ENCODE measurements around the gene YPEL5. TPM values are rescaled to one million over a fixed set of nuclear protein-coding genes. Genes with fewer than 3 reads are reported as not detected.

Gene YPEL5
- total RNA-seq, 1 experiment from 2014 or later = 50.3 TPM

Other genes with a start within 250 kb of the YPEL5 start
- gene ALK, start 225.4 kb upstream of the YPEL5 start, total RNA-seq (2014; rRNA removed; shearing (Covaris generic)) = 56.4 and 59.6 TPM in 2 replicates
- 140 and 158 TPM in 2 replicates for gene LBH, start 84.5 kb downstream of the YPEL5 start, total RNA-seq (2014; rRNA removed; shearing (Covaris generic))

All from SJCRH30 (cell line).